PFSK-1 (cell line): ENCODE results near the gene SERINC5.

Source experiments
- FOXP2 ChIP-seq: optimal IDR thresholded peaks from 2 replicates; pipeline ENCODE3; 2011; ENCODE audit warnings: borderline replicate concordance, control low read depth, inconsistent platforms; ENCODE audit not compliant: insufficient read depth; ENCODE audit errors: extremely low read length, extremely low read depth
- POLR2AphosphoS5 ChIP-seq: IDR thresholded peaks from 2 replicates; pipeline ENCODE4 v1.6.1; 2012; ENCODE audit warnings: low read depth, mild to moderate bottlenecking, control low read depth, low read length, moderate library complexity
- REST ChIP-seq, 2 experiments: IDR thresholded peaks; 2 replicates each; pipeline versions ENCODE4 v1.6.1 to v1.8.0; 2011 to 2012; ENCODE audit warnings: low read depth in 2 of 2, low read length in 2 of 2, control low read depth in 1 of 2, inconsistent platforms in 1 of 2, mild to moderate bottlenecking in 1 of 2, moderate library complexity in 1 of 2; ENCODE audit not compliant: insufficient read depth in 1 of 2
- SIN3A ChIP-seq: IDR thresholded peaks from 2 replicates; pipeline ENCODE4 v1.6.1; 2012; ENCODE audit warnings: mild to moderate bottlenecking, low read length, moderate library complexity, borderline replicate concordance; ENCODE audit not compliant: insufficient read depth
- TAF1 ChIP-seq: IDR thresholded peaks from 2 replicates; pipeline ENCODE4 v1.6.1; 2012; ENCODE audit warnings: low read length, control low read depth, borderline replicate concordance; ENCODE audit not compliant: insufficient read depth

- no peak for TF ChIP-seq REST (IDR thresholded peaks at IDR 0.05; ENCODE audit: insufficient read depth in 1 of 2, low read depth in 2 of 2, low read length in 2 of 2)
- TF ChIP-seq POLR2AphosphoS5: no peak
- TF ChIP-seq SIN3A: no peak
- TF ChIP-seq TAF1: no peak
- TF ChIP-seq FOXP2: no peak
Measured at GRCh38 chr5:80215523-80215922, 40.3 kb downstream of the SERINC5 start.
